Measurements from ENCODE around the gene P2RX2. TPM values are rescaled to one million over a fixed set of nuclear protein-coding genes. Genes with fewer than 3 reads are reported as not detected.

P2RX2 gene
- total RNA-seq, 2 experiments from 2014 or later, result not detected

DNA sequence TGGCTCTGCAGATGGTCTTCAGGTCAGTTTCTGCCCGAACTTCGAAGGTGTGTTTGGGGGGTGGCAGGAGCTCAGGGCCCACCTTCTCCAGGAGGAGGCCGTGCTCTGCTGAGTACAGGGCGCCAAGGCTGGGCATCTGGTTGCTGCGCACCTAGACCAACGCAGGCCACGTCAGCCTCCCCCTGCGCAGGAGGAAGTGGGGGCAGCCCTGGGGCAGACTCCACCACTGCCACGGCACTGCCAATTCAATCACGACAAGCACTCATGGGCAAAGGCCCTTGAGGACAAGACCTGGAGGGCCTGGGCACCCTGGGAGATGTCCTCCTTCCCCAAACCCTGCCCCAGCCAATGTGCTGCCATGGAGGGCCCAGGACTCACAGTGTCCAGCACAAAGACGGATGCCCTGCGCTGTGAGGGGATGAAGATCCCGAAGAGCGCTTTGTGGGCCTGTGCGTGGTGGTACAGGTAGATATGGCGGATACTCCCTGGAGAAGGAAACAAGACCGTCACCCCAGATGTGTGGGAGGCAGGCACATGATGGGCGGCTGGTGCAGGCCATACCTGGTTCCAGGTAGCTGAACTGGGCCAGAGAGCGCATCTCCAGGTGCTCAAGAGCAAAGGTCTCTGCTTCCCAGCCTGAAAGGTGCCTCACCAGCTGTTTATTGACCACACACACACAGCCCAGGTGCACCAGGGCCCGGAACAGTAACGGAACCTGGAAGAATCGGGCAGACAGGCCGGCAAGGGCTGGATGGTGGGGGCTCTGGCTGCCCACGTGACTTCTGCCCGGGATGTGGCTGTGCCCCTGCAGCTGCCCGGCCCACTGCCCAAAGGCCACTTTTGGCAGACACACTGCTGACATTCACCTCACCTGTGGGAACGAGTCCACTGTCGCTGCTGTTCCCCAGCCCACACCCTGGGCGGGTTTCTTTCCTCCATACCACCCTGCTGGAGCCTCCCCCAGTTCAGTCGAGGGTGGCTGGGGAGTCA, 24.6 kb downstream of the P2RX2 start:
- DNase-seq, result no peak
- CTCF ChIA-PET, result no interaction called here
- Mint-ChIP-seq H3K9me3 (no peaks in the 10 kb centered on the region), H3K27ac (no peak overlapping the region), H3K27me3 (ENCODE audit: low read depth) (no peaks in the 10 kb centered on the region), H3K4me3 (no peak overlapping the region), H3K36me3 (ENCODE audit: low read depth) (peaks cover 50% of the 10 kb centered on the region), H3K4me1 (ENCODE audit: low read depth) (no peaks in the 10 kb centered on the region)
- intact Hi-C loops (cut with micrococcal nuclease), result no loop called here

DNA sequence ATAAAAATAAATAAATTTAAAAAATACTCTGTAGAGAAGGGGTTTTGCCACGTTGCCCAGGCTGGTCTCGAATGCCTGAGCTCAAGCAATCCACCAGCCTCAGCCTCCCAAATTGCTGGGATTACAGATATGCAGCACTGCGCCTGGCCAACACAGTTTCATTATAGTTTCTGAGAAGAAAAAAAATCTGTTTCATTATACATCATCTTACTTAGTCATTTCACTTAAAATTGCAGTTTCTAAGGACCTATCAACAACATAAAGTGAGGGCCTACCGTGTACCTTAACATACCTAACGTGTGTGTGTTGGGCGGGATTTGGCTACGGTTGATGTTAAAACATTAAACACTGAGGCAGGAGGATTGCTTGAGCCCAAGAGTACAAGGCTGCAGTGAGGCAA, 28.3 kb downstream of the P2RX2 start:
- H3K9me3 Mint-ChIP-seq, result no peaks in the 10 kb centered on the region
- no peak overlapping the region for H3K27ac Mint-ChIP-seq
- intact Hi-C loops (cut with micrococcal nuclease), result no loop called here
- H3K27me3 Mint-ChIP-seq (ENCODE audit: low read depth), result no peaks in the 10 kb centered on the region
- DNase-seq, result no peak
- CTCF ChIA-PET, result no interaction called here
- no peak overlapping the region for H3K4me3 Mint-ChIP-seq
- H3K4me1 Mint-ChIP-seq (ENCODE audit: low read depth), result no peaks in the 10 kb centered on the region
- peaks cover 38% of the 10 kb centered on the region for H3K36me3 Mint-ChIP-seq (ENCODE audit: low read depth)

DNA sequence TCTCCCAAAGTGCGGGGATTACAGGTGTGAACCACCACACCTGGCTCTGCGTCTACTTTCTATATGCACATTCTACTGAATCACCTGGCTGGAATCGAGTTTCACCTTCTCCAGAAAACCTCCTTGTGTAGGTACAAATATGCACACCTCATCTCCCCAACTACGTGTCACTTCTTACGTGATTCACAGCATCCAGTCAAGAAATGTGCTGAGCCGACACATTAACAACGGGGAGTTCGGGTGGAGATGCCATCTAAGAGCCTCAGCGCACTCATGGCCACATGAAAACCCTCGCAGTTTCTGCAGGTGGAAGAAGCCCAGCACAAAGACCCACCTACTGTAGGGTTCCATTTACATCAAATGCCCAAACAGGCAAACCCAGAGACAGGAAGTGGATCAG, 29.3 kb downstream of the P2RX2 start:
- Mint-ChIP-seq H3K27ac (no peak overlapping the region), H3K4me1 (ENCODE audit: low read depth) (no peaks in the 10 kb centered on the region), H3K36me3 (ENCODE audit: low read depth) (peaks cover 45% of the 10 kb centered on the region), H3K4me3 (no peak overlapping the region), H3K9me3 (no peaks in the 10 kb centered on the region), H3K27me3 (ENCODE audit: low read depth) (no peaks in the 10 kb centered on the region)
- CTCF ChIA-PET, result no interaction called here
- intact Hi-C loops (cut with micrococcal nuclease), result no loop called here
- no peak for DNase-seq

DNA sequence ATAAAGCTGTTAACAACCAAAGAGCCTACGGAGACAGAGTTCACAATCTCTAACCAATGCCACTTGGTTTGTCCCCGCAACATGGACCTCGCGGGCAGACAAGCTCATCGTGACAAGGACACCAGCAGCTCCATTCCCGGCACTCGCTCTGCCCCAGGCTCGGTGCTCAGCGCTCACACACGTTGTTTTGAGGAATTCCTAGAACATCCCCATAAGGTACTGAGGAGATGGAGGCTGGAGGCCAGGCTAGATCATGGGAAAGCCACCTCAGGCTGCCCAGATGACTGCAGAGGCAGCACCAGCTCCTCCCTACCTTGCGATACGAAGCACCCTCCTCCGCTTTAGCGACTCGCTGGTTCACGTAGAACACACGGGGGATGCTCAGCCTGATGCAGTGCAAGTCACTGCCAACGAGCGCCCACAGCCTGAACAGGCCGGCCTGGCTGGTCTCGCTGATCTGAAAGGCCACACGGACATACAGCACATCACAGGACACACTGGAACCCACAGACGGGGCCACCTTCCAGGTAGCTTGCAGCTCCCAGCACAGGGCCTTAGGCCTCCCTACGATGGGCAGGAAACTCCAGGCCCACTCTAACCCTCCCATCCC, 30.1 kb downstream of the P2RX2 start:
- Mint-ChIP-seq H3K27ac (no peak overlapping the region), H3K27me3 (ENCODE audit: low read depth) (no peaks in the 10 kb centered on the region), H3K36me3 (ENCODE audit: low read depth) (peaks cover 47% of the 10 kb centered on the region), H3K9me3 (no peaks in the 10 kb centered on the region), H3K4me1 (ENCODE audit: low read depth) (no peaks in the 10 kb centered on the region), H3K4me3 (no peak overlapping the region)
- intact Hi-C loops (cut with micrococcal nuclease), result no loop called here
- CTCF ChIA-PET, result interaction anchor here (1.4 kb wide), 1 partner anchor 12 kb away, joined by 3 read pairs; no protein-coding TSS in a partner anchor
- DNase-seq, result no peak

DNA sequence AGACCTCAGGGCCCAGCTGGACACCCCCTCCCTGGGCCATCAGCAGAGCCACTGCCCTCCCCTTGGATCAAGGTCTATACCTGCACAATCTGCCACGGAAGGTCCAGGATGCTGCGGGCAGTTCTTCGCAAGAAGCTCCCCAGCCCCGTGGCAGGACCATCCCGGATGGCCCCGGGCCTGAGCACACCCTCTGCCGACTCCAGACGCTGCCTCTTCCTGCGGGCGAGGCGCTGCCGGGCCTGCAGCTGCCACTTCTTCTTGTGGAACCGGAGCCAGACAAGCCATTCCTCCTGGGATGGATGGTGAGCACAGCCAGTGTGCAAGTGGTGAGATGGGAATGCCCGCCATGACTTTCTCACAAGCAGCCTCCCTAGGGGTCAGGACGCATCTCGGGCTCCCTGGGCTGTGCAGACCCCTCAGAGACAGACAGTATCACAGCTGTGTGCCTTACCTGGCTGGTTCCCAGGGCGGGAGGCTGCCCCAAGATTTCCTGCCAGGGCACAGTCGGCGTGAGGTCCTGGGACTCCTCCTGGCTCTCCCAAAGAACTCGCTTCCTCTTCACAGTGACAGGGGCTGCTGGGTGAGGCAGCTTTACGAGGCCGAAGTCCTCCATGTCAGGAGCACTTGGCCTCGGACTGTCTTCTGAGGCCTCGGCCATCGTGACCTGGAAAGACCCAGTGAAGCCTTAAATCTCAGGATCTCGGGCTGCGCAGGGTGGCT, 30.8 kb downstream of the P2RX2 start:
- H3K27ac Mint-ChIP-seq, result no peak overlapping the region
- intact Hi-C loops (cut with micrococcal nuclease), result no loop called here
- H3K4me1 Mint-ChIP-seq (ENCODE audit: low read depth), result no peaks in the 10 kb centered on the region
- CTCF ChIA-PET, result interaction anchor here (1.4 kb wide), 1 partner anchor 12 kb away, joined by 3 read pairs; no protein-coding TSS in a partner anchor
- peaks cover 49% of the 10 kb centered on the region for H3K36me3 Mint-ChIP-seq (ENCODE audit: low read depth)
- no peak for DNase-seq
- no peaks in the 10 kb centered on the region for H3K9me3 Mint-ChIP-seq
- no peak overlapping the region for H3K4me3 Mint-ChIP-seq
- no peaks in the 10 kb centered on the region for H3K27me3 Mint-ChIP-seq (ENCODE audit: low read depth)

DNA sequence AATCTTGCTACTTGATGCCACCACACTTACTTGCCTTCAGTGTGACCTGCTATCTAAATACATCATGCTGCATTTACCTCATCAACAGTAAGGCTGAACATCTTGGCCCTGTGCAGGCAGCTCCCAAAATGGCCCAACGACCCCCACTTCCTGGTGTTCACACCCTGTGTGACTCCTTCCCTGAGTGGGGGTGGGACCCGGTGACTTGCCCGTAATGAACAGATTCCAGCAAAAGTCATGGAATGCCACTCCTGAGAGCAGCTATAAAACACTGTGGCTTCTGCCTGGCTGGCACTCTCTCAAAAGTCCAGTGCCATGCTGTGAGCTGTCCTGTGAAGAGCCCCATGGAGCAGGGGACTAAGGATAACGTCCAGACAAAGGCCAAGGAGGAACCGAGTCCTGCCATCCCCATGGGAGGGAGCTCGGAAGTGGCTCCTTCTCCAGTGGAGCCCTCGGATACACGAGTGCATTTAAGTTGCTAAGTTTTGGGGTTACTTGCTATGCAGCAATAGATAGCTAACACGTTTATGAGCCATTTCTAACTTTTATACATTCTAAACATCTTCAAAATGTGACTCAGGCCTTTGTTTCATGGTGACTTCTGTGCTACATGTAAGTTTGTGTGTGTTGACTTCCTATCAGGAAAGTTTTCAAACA, 33.0 kb downstream of the P2RX2 start:
- no peaks in the 10 kb centered on the region for H3K27me3 Mint-ChIP-seq (ENCODE audit: low read depth)
- H3K4me3 Mint-ChIP-seq, result no peak overlapping the region
- intact Hi-C loops (cut with micrococcal nuclease), result no loop called here
- peaks cover 47% of the 10 kb centered on the region for H3K36me3 Mint-ChIP-seq (ENCODE audit: low read depth)
- CTCF ChIA-PET, result interaction anchor here (0.6 kb wide), 1 partner anchor 12 kb away, joined by 5 read pairs; no protein-coding TSS in a partner anchor
- no peak overlapping the region for H3K27ac Mint-ChIP-seq
- no peaks in the 10 kb centered on the region for H3K9me3 Mint-ChIP-seq
- no peak for DNase-seq
- H3K4me1 Mint-ChIP-seq (ENCODE audit: low read depth), result no peaks in the 10 kb centered on the region

DNA sequence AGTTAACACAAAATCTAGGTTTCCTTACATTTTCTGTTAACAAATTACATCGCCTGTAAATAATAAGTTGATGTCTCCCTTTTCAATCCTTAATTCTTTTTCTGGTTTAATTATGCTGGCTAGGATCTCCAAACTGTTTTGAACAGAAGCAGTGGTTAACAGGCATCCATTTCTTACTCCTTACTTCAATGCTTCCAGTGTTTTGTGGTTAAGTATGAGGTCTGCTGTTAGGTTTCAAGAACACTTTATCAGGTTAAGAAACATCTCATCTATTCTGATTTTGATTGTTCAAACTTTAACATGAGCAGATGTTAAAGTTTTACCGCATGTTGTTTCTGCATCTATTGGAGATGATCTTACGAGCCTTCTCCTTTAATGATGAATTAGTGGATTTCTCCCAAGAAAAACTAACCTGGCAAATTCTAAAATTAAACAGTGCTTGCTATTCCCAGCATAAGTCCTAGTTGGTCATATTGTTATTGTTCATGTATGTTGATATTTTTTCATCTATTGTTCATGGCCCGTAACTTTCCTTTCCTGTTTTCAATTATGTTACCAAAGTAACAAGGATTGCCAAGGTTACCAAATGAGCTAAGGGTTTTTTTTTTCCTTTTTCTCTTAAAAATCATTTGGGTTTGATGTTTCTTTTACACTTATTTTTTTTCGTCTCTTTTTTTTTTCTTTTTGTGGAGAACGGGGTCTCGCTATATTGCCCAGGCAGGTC, 35.2 kb downstream of the P2RX2 start:
- intact Hi-C loops (cut with micrococcal nuclease), result no loop called here
- Mint-ChIP-seq H3K36me3 (ENCODE audit: low read depth) (peaks cover 51% of the 10 kb centered on the region), H3K4me3 (no peak overlapping the region), H3K4me1 (ENCODE audit: low read depth) (no peaks in the 10 kb centered on the region), H3K9me3 (no peaks in the 10 kb centered on the region), H3K27me3 (ENCODE audit: low read depth) (no peaks in the 10 kb centered on the region), H3K27ac (no peak overlapping the region)
- CTCF ChIA-PET, result no interaction called here
- DNase-seq, result no peak

DNA sequence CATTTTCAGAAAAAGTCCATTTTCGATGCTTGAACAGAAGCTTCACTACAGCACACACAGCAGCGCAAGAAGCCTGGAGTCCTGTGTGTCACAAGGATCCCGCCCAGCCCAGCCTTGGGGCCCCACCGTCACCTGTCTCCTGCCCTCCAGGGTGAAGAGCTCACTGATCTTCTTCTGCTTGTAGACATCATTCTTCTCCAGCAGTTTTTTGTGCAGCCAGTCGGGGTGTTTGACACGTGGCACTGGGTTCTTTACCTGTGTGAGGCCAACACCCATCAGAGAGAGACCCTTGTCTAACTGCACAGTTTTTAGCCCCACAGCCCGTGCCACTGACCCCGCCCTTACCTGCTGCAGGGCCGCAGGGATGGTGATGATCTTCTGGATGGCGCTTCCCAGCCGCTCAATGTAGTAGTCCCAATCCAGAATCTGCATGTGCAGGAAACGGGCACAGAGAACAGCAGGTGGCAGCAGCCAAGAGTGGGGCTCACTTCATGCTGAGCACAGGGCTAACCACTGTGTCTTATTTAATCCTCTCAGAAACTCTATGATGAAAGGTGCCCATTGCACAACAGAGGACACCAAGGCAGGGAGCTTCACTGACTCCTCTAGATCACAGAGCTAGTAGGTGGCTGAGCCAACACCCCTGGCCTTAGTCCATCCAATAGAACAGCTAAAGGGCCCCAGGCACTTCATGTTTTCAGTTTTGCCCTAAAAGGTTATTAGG, 38.6 kb downstream of the P2RX2 start:
- H3K36me3 Mint-ChIP-seq (ENCODE audit: low read depth), result peaks cover 63% of the 10 kb centered on the region
- no peaks in the 10 kb centered on the region for H3K27me3 Mint-ChIP-seq (ENCODE audit: low read depth)
- intact Hi-C loops (cut with micrococcal nuclease), result no loop called here
- CTCF ChIA-PET, result interaction anchor here (1.5 to 2.5 kb wide), 2 partner anchors 12 to 19 kb away, joined by 3 to 7 read pairs; no protein-coding TSS in a partner anchor
- DNase-seq, result no peak
- H3K27ac Mint-ChIP-seq, result no peak overlapping the region
- H3K9me3 Mint-ChIP-seq, result no peaks in the 10 kb centered on the region
- H3K4me3 Mint-ChIP-seq, result no peak overlapping the region
- H3K4me1 Mint-ChIP-seq (ENCODE audit: low read depth), result peaks cover 14% of the 10 kb centered on the region

DNA sequence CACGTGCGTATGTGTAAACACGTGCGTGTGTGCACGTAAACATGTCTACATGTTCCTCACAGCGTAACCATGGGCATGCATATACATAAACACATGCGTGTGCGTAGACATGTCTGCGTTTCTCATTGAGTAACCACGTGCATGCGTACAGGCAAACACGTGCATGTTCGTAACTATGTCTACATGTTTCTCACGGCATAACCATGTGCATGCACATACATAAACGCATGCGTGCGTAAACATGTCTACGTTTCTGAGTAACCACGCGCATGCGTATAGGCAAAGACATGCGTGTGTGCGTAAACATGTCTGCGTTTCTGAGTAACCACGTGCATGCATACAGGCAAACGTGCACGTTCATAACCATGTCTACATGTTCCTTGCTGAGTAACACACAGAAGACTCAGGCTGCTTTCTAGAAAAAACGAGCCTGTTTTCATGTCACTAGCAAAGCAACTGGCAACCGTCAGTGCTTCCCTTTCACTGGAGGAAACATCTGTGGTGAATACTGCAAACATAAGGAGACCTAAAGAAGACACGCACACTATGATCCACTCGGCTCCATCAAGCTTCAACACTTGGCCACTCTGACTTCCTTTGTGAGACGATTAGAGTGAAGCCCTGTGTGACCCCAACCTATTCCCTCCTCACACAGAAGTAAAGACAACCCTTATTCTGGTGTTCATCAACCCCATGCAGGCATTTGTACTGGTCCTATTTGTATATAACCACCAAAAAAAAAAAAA, 39.7 kb downstream of the P2RX2 start:
- no peak overlapping the region for H3K27ac Mint-ChIP-seq
- no peak overlapping the region for H3K4me3 Mint-ChIP-seq
- intact Hi-C loops (cut with micrococcal nuclease), result no loop called here
- H3K27me3 Mint-ChIP-seq (ENCODE audit: low read depth), result no peaks in the 10 kb centered on the region
- H3K36me3 Mint-ChIP-seq (ENCODE audit: low read depth), result peaks cover 67% of the 10 kb centered on the region
- peaks cover 18% of the 10 kb centered on the region for H3K4me1 Mint-ChIP-seq (ENCODE audit: low read depth)
- DNase-seq, result no peak
- H3K9me3 Mint-ChIP-seq, result no peaks in the 10 kb centered on the region
- CTCF ChIA-PET, result no interaction called here

DNA sequence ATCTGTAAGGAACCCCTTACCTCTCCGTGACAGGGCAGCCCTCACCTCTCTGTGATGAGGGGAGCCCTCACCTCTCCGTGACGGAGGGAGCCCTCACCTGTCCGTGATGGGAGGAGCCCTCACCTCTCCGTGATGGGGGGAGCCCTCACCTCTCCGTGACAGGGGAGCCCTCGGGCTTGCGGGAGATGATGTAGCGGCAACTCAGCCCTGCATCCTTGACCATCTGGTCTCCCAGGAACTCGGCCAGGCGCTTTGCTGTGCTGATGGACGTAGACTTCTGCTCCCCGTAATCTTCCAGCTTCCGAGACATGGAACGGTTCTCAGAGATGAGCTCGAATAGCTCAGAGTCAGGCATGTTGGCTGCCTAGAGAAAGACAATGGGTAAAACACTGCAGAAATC, 40.6 kb downstream of the P2RX2 start:
- peaks cover 64% of the 10 kb centered on the region for H3K36me3 Mint-ChIP-seq (ENCODE audit: low read depth)
- H3K4me3 Mint-ChIP-seq, result no peak overlapping the region
- DNase-seq, result no peak
- H3K9me3 Mint-ChIP-seq, result no peaks in the 10 kb centered on the region
- CTCF ChIA-PET, result no interaction called here
- intact Hi-C loops (cut with micrococcal nuclease), result no loop called here
- no peaks in the 10 kb centered on the region for H3K27me3 Mint-ChIP-seq (ENCODE audit: low read depth)
- H3K4me1 Mint-ChIP-seq (ENCODE audit: low read depth), result peaks cover 20% of the 10 kb centered on the region
- no peak overlapping the region for H3K27ac Mint-ChIP-seq

DNA sequence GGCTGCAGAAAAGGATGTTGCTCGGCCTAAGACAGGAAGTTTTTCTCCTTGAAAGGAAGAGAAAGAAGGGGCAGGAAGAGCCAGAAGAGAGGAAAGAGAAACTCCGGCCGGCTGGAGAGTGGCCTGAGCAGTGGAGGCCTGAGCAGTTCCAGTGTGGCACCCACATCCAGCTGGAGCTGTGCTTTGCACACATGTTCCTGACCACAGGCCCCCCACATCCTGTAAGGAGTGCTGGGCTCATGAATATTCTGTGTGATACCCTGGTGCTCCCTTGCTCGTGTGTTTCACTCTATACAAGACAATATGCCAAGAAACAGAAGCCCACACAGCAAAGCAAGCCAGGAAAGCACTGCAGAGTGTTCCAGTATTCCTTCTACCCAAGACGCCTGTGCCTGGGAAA, 41.5 kb downstream of the P2RX2 start:
- DNase-seq, result no peak
- intact Hi-C loops (cut with micrococcal nuclease), result no loop called here
- Mint-ChIP-seq H3K27ac (no peak overlapping the region), H3K27me3 (ENCODE audit: low read depth) (no peaks in the 10 kb centered on the region), H3K9me3 (no peaks in the 10 kb centered on the region), H3K4me1 (ENCODE audit: low read depth) (peaks cover 21% of the 10 kb centered on the region), H3K36me3 (ENCODE audit: low read depth) (peaks cover 65% of the 10 kb centered on the region), H3K4me3 (no peak overlapping the region)
- CTCF ChIA-PET, result no interaction called here

Measured in activated naive CD4-positive, alpha-beta T cell treated with anti-CD3 and anti-CD28 coated beads for 36 hours (primary cell).